GM12872 (cell line): Measurements from ENCODE around the gene SLC4A5.

ENCODE experiments used
- CTCF ChIP-seq: IDR thresholded peaks from 3 replicates; pipeline ENCODE4 v1.5.1; 2011; ENCODE audit warnings: low read depth, mild to moderate bottlenecking, low read length, moderate library complexity; ENCODE audit not compliant: insufficient read depth

The SLC4A5 gene

GRCh38 chr2:74343316-74343715, at the start of gene SLC4A5:
SLC4A5 (minus strand) TSS chr2:74343416; CDS start chr2:74315023, 28,393 bp downstream.
- no peak for TF ChIP-seq CTCF

GRCh38 chr2:74392449-74392743, 49.2 kb upstream of the SLC4A5 start:
- TF ChIP-seq CTCF, result no peak

- TF ChIP-seq CTCF, result peak; percentile 96
Observed at GRCh38 chr2:74391580-74392448, 48.6 kb upstream of the SLC4A5 start.

GRCh38 chr2:74391209-74391579, 48.0 kb upstream of the SLC4A5 start:
- no peak for TF ChIP-seq CTCF

GRCh38 chr2:74390606-74391005, 47.4 kb upstream of the SLC4A5 start:
- TF ChIP-seq CTCF, result no peak

- no peak for TF ChIP-seq CTCF
Observed at GRCh38 chr2:74387346-74387745, 44.1 kb upstream of the SLC4A5 start.

- no peak for TF ChIP-seq CTCF
Observed at GRCh38 chr2:74385396-74385795, 42.2 kb upstream of the SLC4A5 start.
